ENCODE results near the gene OPCML. TPM values are rescaled to one million over a fixed set of nuclear protein-coding genes. Genes with fewer than 3 reads are reported as not detected.

Gene OPCML
- total RNA-seq, 1 experiment from 2014 or later, result 0.94 TPM

- no peak overlapping the region for H3K4me2 ChIP-seq (ENCODE audit: insufficient read depth, insufficient read length, low read length)
- H2BK120ac ChIP-seq (ENCODE audit: low read depth, low read length, poor library complexity, severe bottlenecking), result no peak overlapping the region
- H3K27ac ChIP-seq (ENCODE audit: insufficient read length, low read depth, low read length), result no peak overlapping the region
- H3K79me2 ChIP-seq (ENCODE audit: insufficient read depth, low read length), result no peaks in the 10 kb centered on the region
- no peak overlapping the region for H2AK5ac ChIP-seq (ENCODE audit: insufficient read length, low read length)
- H3K4me3 Mint-ChIP-seq, result no peak overlapping the region
- no peak overlapping the region for H2BK15ac ChIP-seq (ENCODE audit: low read depth, low read length)
- no peak overlapping the region for H2AFZ ChIP-seq (ENCODE audit: low read length)
- H4K8ac ChIP-seq (replicated peaks; ENCODE audit: insufficient read length, low read depth, low read length), result no peak overlapping the region
- TF ChIP-seq CTCF (conservative IDR thresholded peaks at IDR 0.05), result no peak
- no peak overlapping the region for H3T11ph ChIP-seq (ENCODE audit: low read length)
- H3K27ac Mint-ChIP-seq, result no peak overlapping the region
- H2BK20ac ChIP-seq (ENCODE audit: low read depth, low read length, poor library complexity, severe bottlenecking), result no peak overlapping the region
- H2BK5ac ChIP-seq (ENCODE audit: insufficient read length, low read length), result no peak overlapping the region
- peaks cover 4% of the 10 kb centered on the region; the same call in 1 of the 2 replicates for H3K4me1 ChIP-seq (ENCODE audit: insufficient read depth, low read length)
- no peaks in the 10 kb centered on the region for H4K20me1 ChIP-seq (ENCODE audit: control insufficient read depth, insufficient read depth, insufficient read length)
- peaks cover 28% of the 10 kb centered on the region for H3K27me3 Mint-ChIP-seq (ENCODE audit: low read depth)
- H3K56ac ChIP-seq (ENCODE audit: insufficient read length, low read depth, low read length), result no peak overlapping the region
- no peak overlapping the region for H2BK12ac ChIP-seq (ENCODE audit: insufficient read length, low read depth, low read length)
- no peaks in the 10 kb centered on the region for H3K23me2 ChIP-seq (ENCODE audit: insufficient read length, low read depth, low read length, poor library complexity, severe bottlenecking)
- peaks cover 18 to 27% of the 10 kb centered on the region in 2 experiments for H3K4me1 Mint-ChIP-seq
- H3K9me3 ChIP-seq (ENCODE audit: control insufficient read depth, low read depth, low read length), result no peaks in the 10 kb centered on the region
- H3K9ac ChIP-seq (ENCODE audit: extremely low read depth, insufficient read length, low read length), result no peak overlapping the region
- no peaks in the 10 kb centered on the region for H3K79me1 ChIP-seq (ENCODE audit: insufficient read depth, low read depth, low read length, poor library complexity, severe bottlenecking)
- no peak overlapping the region for H3K14ac ChIP-seq (ENCODE audit: insufficient read depth, low read length)
- H4K5ac ChIP-seq (ENCODE audit: insufficient read length, low read depth, low read length), result no peak overlapping the region
- DNase-seq, result no peak
- no peak overlapping the region for H3K23ac ChIP-seq (ENCODE audit: insufficient read length, low read depth, low read length)
- no peaks in the 10 kb centered on the region for H3K9me3 Mint-ChIP-seq
- WGBS (ENCODE audit: extremely low coverage, insufficient read length, low lambda C conversion rate), result no CpG with 5 or more reads among the region's 16 CpGs
- no peak overlapping the region for H4K91ac ChIP-seq (ENCODE audit: insufficient read length, low read depth, low read length)
- H3K18ac ChIP-seq (ENCODE audit: insufficient read length, low read depth, low read length), result no peak overlapping the region
- no peaks in the 10 kb centered on the region for H3K36me3 Mint-ChIP-seq (ENCODE audit: insufficient read depth in 1 of 3, low read depth in 3 of 3)
- no peak overlapping the region for H3K4ac ChIP-seq (ENCODE audit: low read depth, low read length)
- H3K27me3 ChIP-seq (ENCODE audit: insufficient read depth, low read length), result no peaks in the 10 kb centered on the region
These were observed 454.3 kb downstream of the OPCML start for GRCh38 chr11:133078012-133078411.

Data from H9 (cell line).